GM12878 (cell line): ENCODE measurements around the gene RBMS3. TPM values are rescaled to one million over a fixed set of nuclear protein-coding genes. Genes with fewer than 3 reads are reported as not detected.

Experiments
- ATAC-seq: fragments of 200-7000 bp; cut with Tn5 transposase; 3 replicates; pipeline ENCODE4 v1.9.1; 2020; ENCODE audit warnings: mild to moderate bottlenecking, moderate library complexity
- BruUV-seq: library from RNA; stranded (reverse); fragments of 400-500 nt; replicated peaks from 2 replicates; lab custom pipeline; 2021; lab: Mats Ljungman, UMichigan
- CTCF ChIA-PET: fragments of 300-600 bp; sonication (Branson Sonifier 250); formaldehyde crosslinking; extraction: SDS; loops from one replicate; lab custom pipeline; 2021; ENCODE audit warnings: inconsistent platforms; lab: Yijun Ruan, JAX
- POLR2A ChIA-PET: fragments of 350-600 bp; formaldehyde crosslinking; extraction: SDS; loops from one replicate; lab custom pipeline; 2021; ENCODE audit warnings: inconsistent platforms; lab: Charles Lee
- RAD21 ChIA-PET: fragments of 300-600 bp; sonication (Branson Sonifier 250); formaldehyde crosslinking; loops from one replicate; lab custom pipeline; 2023; ENCODE audit warnings: antibody characterized with exemption; ENCODE audit not compliant: unreplicated experiment; lab: Charles Lee
- SMC1A ChIA-PET: fragments of 300-600 bp; sonication (Branson Sonifier 250); formaldehyde crosslinking; loops from one replicate; lab custom pipeline; 2023; ENCODE audit not compliant: unreplicated experiment, uncharacterized antibody; lab: Charles Lee
- DNase-seq: peaks from one replicate; pipeline ENCODE4 v3.0.0-alpha.2; 2011; ENCODE audit warnings: low read depth, low spot score
- FAIRE-seq: peaks from 3 replicates; lab custom pipeline; 2011; peaks lifted over from hg19 to GRCh38; lab: Jason Lieb, UNC
- H2AFZ ChIP-seq: 2 replicates; pipeline ENCODE4 v1.6.0; 2011; ENCODE audit warnings: low read depth, low read length, control low read depth; ENCODE audit not compliant: control insufficient read depth
- H3K27ac ChIP-seq: 2 replicates; pipeline ENCODE4 v1.5.1; 2011; ENCODE audit warnings: control low read depth; ENCODE audit not compliant: control insufficient read depth, insufficient read depth
- H3K27me3 ChIP-seq, 2 experiments: replicated peaks in 1 of 2; 2 replicates each; pipeline versions ENCODE4 v1.6.0 to v1.6.1; 2011; ENCODE audit warnings: low read length in 1 of 2; ENCODE audit not compliant: control insufficient read depth in 2 of 2, insufficient read depth in 2 of 2
- H3K36me3 ChIP-seq, 2 experiments: 2 replicates each; pipeline ENCODE4 v1.5.1; 2011; ENCODE audit warnings: low read length in 1 of 2; ENCODE audit not compliant: control insufficient read depth in 2 of 2, insufficient read depth in 2 of 2
- H3K4me1 ChIP-seq: 2 replicates; pipeline ENCODE4 v1.6.1; 2011; ENCODE audit warnings: mild to moderate bottlenecking, low read length, moderate library complexity, mixed read lengths; ENCODE audit not compliant: control insufficient read depth, insufficient read depth
- H3K4me2 ChIP-seq: 2 replicates; pipeline ENCODE4 v1.6.0; 2011; ENCODE audit warnings: control low read depth; ENCODE audit not compliant: control insufficient read depth, insufficient read depth
- H3K4me3 ChIP-seq: fragments of 200-600 bp; sonication (generic); 2 replicates; pipeline ENCODE4 v1.5.1; 2016
- H3K79me2 ChIP-seq: 2 replicates; pipeline ENCODE4 v1.6.0; 2011; ENCODE audit warnings: low read length; ENCODE audit not compliant: control insufficient read depth, insufficient read depth
- H3K9ac ChIP-seq: 2 replicates; pipeline ENCODE4 v1.8.0; 2011; ENCODE audit warnings: low read length, control low read depth, mixed read lengths; ENCODE audit not compliant: control insufficient read depth, insufficient read depth
- H3K9me3 ChIP-seq: replicated peaks from 3 replicates; pipeline ENCODE4 v1.5.1; 2011; ENCODE audit warnings: mild to moderate bottlenecking, low read length; ENCODE audit not compliant: control insufficient read depth, insufficient read depth
- H4K20me1 ChIP-seq: 2 replicates; pipeline ENCODE4 v1.6.0; 2011; ENCODE audit not compliant: control insufficient read depth, insufficient read depth
- CEBPB ChIP-seq, 2 experiments: fragments of 150-350 bp in 1 of 2; IDR thresholded peaks; 2 replicates each; pipeline ENCODE4 v1.6.1; 2012 to 2014; ENCODE audit warnings: low read depth in 2 of 2, low read length in 2 of 2, borderline replicate concordance in 1 of 2, inconsistent platforms in 1 of 2
- CHD2 ChIP-seq: IDR thresholded peaks from 2 replicates; pipeline ENCODE4 v1.6.1; 2011; ENCODE audit warnings: low read depth, low read length, improper control_type of control experiment, borderline replicate concordance
- ESRRA ChIP-seq: IDR thresholded peaks from 2 replicates; pipeline ENCODE4 v1.6.1; 2012; ENCODE audit warnings: mild to moderate bottlenecking, low read length, improper control_type of control experiment
- FOXK2 ChIP-seq: fragments of 450-650 bp; IDR thresholded peaks from 2 replicates; pipeline ENCODE4 v1.6.1; 2017; ENCODE audit warnings: mild to moderate bottlenecking, moderate library complexity
- GATAD2B ChIP-seq: fragments of 450-650 bp; conservative IDR thresholded peaks from 2 replicates; pipeline ENCODE4 v1.6.1; 2017; ENCODE audit warnings: low read depth, mild to moderate bottlenecking, moderate library complexity
- IKZF2 ChIP-seq, 2 experiments: fragments of 450-650 bp; IDR thresholded peaks; 2 replicates each; pipeline ENCODE4 v1.6.1; 2017; ENCODE audit warnings: mild to moderate bottlenecking in 2 of 2, moderate library complexity in 2 of 2
- KLF5 ChIP-seq: fragments of 450-650 bp; IDR thresholded peaks from 2 replicates; pipeline ENCODE4 v1.6.1; 2014; ENCODE audit warnings: mild to moderate bottlenecking; ENCODE audit not compliant: partially characterized antibody
- NFIC ChIP-seq: IDR thresholded peaks from 2 replicates; pipeline ENCODE4 v1.6.1; 2012; ENCODE audit warnings: low read depth, mild to moderate bottlenecking, inconsistent platforms, low read length, moderate library complexity
- RBBP5 ChIP-seq: fragments of 200-600 bp; sonication (generic); conservative IDR thresholded peaks from 2 replicates; pipeline ENCODE4 v1.6.1; 2016
- SREBF1 ChIP-seq: IDR thresholded peaks from 2 replicates; pipeline ENCODE4 v1.6.1; 2012; ENCODE audit warnings: mild to moderate bottlenecking, low read length
- STAT3 ChIP-seq: IDR thresholded peaks from 2 replicates; pipeline ENCODE4 v1.6.1; 2011; ENCODE audit warnings: low read depth, low read length, improper control_type of control experiment
- WRNIP1 ChIP-seq: IDR thresholded peaks from 2 replicates; pipeline ENCODE4 v1.6.1; 2011; ENCODE audit warnings: low read depth, low read length, improper control_type of control experiment, borderline replicate concordance
- in situ Hi-C: fragments of 300-500 bp; cut with MboI; formaldehyde crosslinking; loops from 9 replicates; pipeline ENCODE4 v1.14.3; 2018; ENCODE audit warnings: mixed read lengths
- intact Hi-C: fragments of 100-400 bp; cut with micrococcal nuclease; formaldehyde crosslinking; loops from one replicate; pipeline ENCODE4 v1.14.2; 2022; ENCODE audit not compliant: unreplicated experiment
- polyA plus RNA-seq, 11 experiments: library from polyadenylated mRNA; depleted of rRNA in 4 of 11; unstranded in 6 of 11; stranded (reverse) in 5 of 11; fragments of >200 nt; fragmentation: Nextera tagmentation in 4 of 11; fragmentation: Illumina TruSeq in 1 of 11; extraction: Ambion mirVana in 4 of 11; extraction: Trizol in 1 of 11; gene quantifications; 1 replicate in 1 of 11; 2 replicates in 10 of 11; pipeline versions ENCODE4 v1.2.1 to v1.2.3, GENCODE V29; 2011 to 2016; ENCODE audit warnings: inconsistent platforms in 2 of 11, missing spikeins in 2 of 11, low read depth in 1 of 11
- total RNA-seq, 4 experiments: library from RNA; depleted of rRNA in 3 of 4; stranded (reverse); fragments of >200 nt in 3 of 4; fragmentation: Illumina TruSeq in 1 of 4; extraction: Trizol in 1 of 4; gene quantifications; 2 replicates each; pipeline versions ENCODE4 v1.2.1 to v1.2.3, GENCODE V29; 2013 to 2021
- TF ChIP-seq, protein P1 (sequence below): fragments of 450-650 bp; IDR thresholded peaks from 2 replicates; pipeline ENCODE4 v1.6.1; 2017; ENCODE audit warnings: mild to moderate bottlenecking
- TF ChIP-seq, protein P2 (sequence below): IDR thresholded peaks from 2 replicates; pipeline ENCODE4 v1.6.1; 2012; ENCODE audit warnings: low read depth, low read length, improper control_type of control experiment
- TF ChIP-seq, protein P3 (sequence below): IDR thresholded peaks from 2 replicates; pipeline ENCODE4 v1.6.1; 2012; ENCODE audit warnings: low read length, inconsistent platforms
- TF ChIP-seq, protein P4 (sequence below): fragments of 450-650 bp; IDR thresholded peaks from 2 replicates; pipeline ENCODE4 v1.6.1; 2014; ENCODE audit warnings: mild to moderate bottlenecking
- TF ChIP-seq, protein P5 (sequence below): fragments of 450-650 bp; formaldehyde crosslinking; IDR thresholded peaks from 2 replicates; pipeline ENCODE4 v1.4.0; 2022; ENCODE audit warnings: mild to moderate bottlenecking, moderate library complexity

The RBMS3 gene
- total and polyA plus RNA-seq, 10 of the 15 experiments (the other 5 are each of a cell fraction or from before 2014, with no cell fraction given) = 0.79 to 4.7 (median 3.1) TPM

DNA sequence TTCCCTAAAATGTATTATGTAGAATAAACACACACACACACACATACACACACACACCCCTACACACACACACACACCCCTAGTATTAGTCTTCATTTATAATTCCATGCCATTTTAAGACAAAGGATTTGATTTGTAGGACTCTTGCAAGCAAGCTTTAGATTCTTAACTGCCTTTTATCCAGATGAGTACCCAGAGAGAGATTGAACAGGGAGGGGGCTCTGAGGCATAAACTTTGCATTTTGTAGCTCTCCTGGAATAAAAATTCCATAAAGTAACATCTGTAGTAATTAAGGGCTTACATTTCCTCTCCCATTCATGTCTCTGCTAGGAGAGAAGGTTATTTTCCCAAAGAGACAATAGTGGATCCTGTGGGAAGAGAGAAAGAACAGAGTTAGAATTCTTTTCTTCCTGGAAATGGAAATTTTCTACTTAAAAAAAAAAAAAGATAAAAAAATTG is 479.4 kb downstream of the RBMS3 start:
- Histone ChIP-seq H3K79me2 (no peaks in the 10 kb centered on the region), H3K4me3 (no peak overlapping the region), H3K4me2 (no peak overlapping the region), H2AFZ (no peak overlapping the region), H3K9ac (no peak overlapping the region), H3K4me1 (no peaks in the 10 kb centered on the region), H3K9me3 (no peaks in the 10 kb centered on the region), H3K27ac (no peak overlapping the region), H4K20me1 (no peaks in the 10 kb centered on the region), H3K27me3 (no peaks in the 10 kb centered on the region), H3K36me3 (no peaks in the 10 kb centered on the region)
- POLR2A ChIA-PET = no interaction called here
- RAD21 ChIA-PET = no interaction called here
- SMC1A ChIA-PET = interaction anchor here (0.6 to 1.4 kb wide), 4 partner anchors 9 to 297 kb away, joined by 3 to 5 read pairs (median 4); no protein-coding TSS in a partner anchor
- ATAC-seq (no peak), FAIRE-seq (no peak), DNase-seq (no peak)
- in situ Hi-C loops (no loop called here), intact Hi-C loops (no loop called here)
- CTCF ChIA-PET = interaction anchor here (1.1 kb wide), 1 partner anchor 293 kb away, joined by 3 read pairs; no protein-coding TSS in a partner anchor
- no TSS peak for BruUV-seq
- TF ChIP-seq, protein P1, sequence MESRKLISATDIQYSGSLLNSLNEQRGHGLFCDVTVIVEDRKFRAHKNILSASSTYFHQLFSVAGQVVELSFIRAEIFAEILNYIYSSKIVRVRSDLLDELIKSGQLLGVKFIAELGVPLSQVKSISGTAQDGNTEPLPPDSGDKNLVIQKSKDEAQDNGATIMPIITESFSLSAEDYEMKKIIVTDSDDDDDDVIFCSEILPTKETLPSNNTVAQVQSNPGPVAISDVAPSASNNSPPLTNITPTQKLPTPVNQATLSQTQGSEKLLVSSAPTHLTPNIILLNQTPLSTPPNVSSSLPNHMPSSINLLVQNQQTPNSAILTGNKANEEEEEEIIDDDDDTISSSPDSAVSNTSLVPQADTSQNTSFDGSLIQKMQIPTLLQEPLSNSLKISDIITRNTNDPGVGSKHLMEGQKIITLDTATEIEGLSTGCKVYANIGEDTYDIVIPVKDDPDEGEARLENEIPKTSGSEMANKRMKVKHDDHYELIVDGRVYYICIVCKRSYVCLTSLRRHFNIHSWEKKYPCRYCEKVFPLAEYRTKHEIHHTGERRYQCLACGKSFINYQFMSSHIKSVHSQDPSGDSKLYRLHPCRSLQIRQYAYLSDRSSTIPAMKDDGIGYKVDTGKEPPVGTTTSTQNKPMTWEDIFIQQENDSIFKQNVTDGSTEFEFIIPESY = no peak
- no peak for TF ChIP-seq FOXK2
- TF ChIP-seq, protein P2, sequence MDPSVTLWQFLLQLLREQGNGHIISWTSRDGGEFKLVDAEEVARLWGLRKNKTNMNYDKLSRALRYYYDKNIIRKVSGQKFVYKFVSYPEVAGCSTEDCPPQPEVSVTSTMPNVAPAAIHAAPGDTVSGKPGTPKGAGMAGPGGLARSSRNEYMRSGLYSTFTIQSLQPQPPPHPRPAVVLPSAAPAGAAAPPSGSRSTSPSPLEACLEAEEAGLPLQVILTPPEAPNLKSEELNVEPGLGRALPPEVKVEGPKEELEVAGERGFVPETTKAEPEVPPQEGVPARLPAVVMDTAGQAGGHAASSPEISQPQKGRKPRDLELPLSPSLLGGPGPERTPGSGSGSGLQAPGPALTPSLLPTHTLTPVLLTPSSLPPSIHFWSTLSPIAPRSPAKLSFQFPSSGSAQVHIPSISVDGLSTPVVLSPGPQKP = no peak
- TF ChIP-seq, protein P3, sequence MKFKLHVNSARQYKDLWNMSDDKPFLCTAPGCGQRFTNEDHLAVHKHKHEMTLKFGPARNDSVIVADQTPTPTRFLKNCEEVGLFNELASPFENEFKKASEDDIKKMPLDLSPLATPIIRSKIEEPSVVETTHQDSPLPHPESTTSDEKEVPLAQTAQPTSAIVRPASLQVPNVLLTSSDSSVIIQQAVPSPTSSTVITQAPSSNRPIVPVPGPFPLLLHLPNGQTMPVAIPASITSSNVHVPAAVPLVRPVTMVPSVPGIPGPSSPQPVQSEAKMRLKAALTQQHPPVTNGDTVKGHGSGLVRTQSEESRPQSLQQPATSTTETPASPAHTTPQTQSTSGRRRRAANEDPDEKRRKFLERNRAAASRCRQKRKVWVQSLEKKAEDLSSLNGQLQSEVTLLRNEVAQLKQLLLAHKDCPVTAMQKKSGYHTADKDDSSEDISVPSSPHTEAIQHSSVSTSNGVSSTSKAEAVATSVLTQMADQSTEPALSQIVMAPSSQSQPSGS = no peak
- TF ChIP-seq WRNIP1 = no peak
- TF ChIP-seq GATAD2B = no peak
- TF ChIP-seq, protein P4, sequence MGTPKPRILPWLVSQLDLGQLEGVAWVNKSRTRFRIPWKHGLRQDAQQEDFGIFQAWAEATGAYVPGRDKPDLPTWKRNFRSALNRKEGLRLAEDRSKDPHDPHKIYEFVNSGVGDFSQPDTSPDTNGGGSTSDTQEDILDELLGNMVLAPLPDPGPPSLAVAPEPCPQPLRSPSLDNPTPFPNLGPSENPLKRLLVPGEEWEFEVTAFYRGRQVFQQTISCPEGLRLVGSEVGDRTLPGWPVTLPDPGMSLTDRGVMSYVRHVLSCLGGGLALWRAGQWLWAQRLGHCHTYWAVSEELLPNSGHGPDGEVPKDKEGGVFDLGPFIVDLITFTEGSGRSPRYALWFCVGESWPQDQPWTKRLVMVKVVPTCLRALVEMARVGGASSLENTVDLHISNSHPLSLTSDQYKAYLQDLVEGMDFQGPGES = no peak
- TF ChIP-seq NFIC = no peak
- TF ChIP-seq CHD2 = no peak
- TF ChIP-seq SREBF1 = no peak
- no peak for TF ChIP-seq ESRRA
- TF ChIP-seq RBBP5 = no peak
- TF ChIP-seq, protein P5, sequence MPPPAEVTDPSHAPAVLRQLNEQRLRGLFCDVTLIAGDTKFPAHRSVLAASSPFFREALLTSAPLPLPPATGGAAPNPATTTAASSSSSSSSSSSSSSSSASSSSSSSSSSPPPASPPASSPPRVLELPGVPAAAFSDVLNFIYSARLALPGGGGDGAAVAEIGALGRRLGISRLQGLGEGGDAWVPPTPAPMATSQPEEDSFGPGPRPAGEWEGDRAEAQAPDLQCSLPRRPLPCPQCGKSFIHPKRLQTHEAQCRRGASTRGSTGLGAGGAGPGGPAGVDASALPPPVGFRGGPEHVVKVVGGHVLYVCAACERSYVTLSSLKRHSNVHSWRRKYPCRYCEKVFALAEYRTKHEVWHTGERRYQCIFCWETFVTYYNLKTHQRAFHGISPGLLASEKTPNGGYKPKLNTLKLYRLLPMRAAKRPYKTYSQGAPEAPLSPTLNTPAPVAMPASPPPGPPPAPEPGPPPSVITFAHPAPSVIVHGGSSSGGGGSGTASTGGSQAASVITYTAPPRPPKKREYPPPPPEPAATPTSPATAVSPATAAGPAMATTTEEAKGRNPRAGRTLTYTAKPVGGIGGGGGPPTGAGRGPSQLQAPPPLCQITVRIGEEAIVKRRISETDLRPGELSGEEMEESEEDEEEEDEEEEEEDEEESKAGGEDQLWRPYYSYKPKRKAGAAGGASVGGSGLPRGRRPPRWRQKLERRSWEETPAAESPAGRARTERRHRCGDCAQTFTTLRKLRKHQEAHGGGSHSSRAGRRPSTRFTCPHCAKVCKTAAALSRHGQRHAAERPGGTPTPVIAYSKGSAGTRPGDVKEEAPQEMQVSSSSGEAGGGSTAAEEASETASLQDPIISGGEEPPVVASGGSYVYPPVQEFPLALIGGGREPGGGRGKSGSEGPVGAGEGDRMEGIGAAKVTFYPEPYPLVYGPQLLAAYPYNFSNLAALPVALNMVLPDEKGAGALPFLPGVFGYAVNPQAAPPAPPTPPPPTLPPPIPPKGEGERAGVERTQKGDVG (CRISPR knock-in tag) = no peak
- TF ChIP-seq IKZF2 (IDR thresholded peaks at IDR 0.05) = no peak
- TF ChIP-seq STAT3 = no peak
- no peak for TF ChIP-seq KLF5
- no peak for TF ChIP-seq CEBPB (IDR thresholded peaks at IDR 0.05; ENCODE audit: borderline replicate concordance in 1 of 2, low read depth in 2 of 2, low read length in 2 of 2)
